ENCODE data around the gene HOXD13.

HOXD13 gene

GRCh38 chr2:176122683-176123410 lies 30.3 kb downstream of the HOXD13 start, which contains the start of gene HOXD9:
Gene HOXD9, plus strand, starts transcription at chr2:176122719. Its CDS starts 50 bp downstream, at chr2:176122769.
- no peak for DNase-seq

GRCh38 chr2:176123411-176124109 lies 31.0 kb downstream of the HOXD13 start:
- no peak for DNase-seq

- DNase-seq: no peak
Observed at GRCh38 chr2:176124110-176124946, 31.8 kb downstream of the HOXD13 start.

- no peak for DNase-seq
Observed at GRCh38 chr2:176124947-176125771, 32.6 kb downstream of the HOXD13 start.

- no peak for DNase-seq
Observed at GRCh38 chr2:176125772-176126054, 33.2 kb downstream of the HOXD13 start.

GRCh38 chr2:176126929-176127773 lies 34.6 kb downstream of the HOXD13 start:
- DNase-seq: peak; percentile 67

GRCh38 chr2:176127774-176128072 lies 35.2 kb downstream of the HOXD13 start:
- no peak for DNase-seq

GRCh38 chr2:176128172-176128981 lies 35.9 kb downstream of the HOXD13 start:
- no peak for DNase-seq

GRCh38 chr2:176128982-176129796 lies 36.7 kb downstream of the HOXD13 start, which contains the start of gene HOXD8:
Gene HOXD8, plus strand, starts transcription at chr2:176129705. Its CDS starts 662 bp downstream, at chr2:176130367.
- no peak for DNase-seq

- no peak for DNase-seq
Observed at GRCh38 chr2:176129813-176130146, 37.3 kb downstream of the HOXD13 start.

GRCh38 chr2:176130147-176130956 lies 37.8 kb downstream of the HOXD13 start:
- no peak for DNase-seq

- no peak for DNase-seq
Observed at GRCh38 chr2:176130957-176131847, 38.7 kb downstream of the HOXD13 start.

GRCh38 chr2:176131848-176132158 lies 39.3 kb downstream of the HOXD13 start:
- no peak for DNase-seq

GRCh38 chr2:176132205-176133171 lies 40.0 kb downstream of the HOXD13 start:
- peak; percentile 27 for DNase-seq

- DNase-seq: no peak
Observed at GRCh38 chr2:176133389-176133788, 40.9 kb downstream of the HOXD13 start.

- no peak for DNase-seq
Observed at GRCh38 chr2:176134035-176134434, 41.5 kb downstream of the HOXD13 start.

- DNase-seq: no peak
Observed at GRCh38 chr2:176135035-176135440, 42.5 kb downstream of the HOXD13 start.

Data from CD4-positive, alpha-beta T cell treated with Interleukin-12 subunit alpha and Interleukin-12 subunit beta, for 1 hour (primary cell).